HG02870 (cell line): ENCODE data around the gene CCL27.

Experiments used
- ATAC-seq: cut with Tn5 transposase; IDR thresholded peaks from one replicate; pipeline ENCODE4 v1.9.1; 2021; ENCODE audit warnings: mild to moderate bottlenecking, moderate library complexity; ENCODE audit not compliant: unreplicated experiment

Gene CCL27

GRCh38 chr9:34685591-34685990, 23.1 kb upstream of the CCL27 start:
- no peak for ATAC-seq

DNA sequence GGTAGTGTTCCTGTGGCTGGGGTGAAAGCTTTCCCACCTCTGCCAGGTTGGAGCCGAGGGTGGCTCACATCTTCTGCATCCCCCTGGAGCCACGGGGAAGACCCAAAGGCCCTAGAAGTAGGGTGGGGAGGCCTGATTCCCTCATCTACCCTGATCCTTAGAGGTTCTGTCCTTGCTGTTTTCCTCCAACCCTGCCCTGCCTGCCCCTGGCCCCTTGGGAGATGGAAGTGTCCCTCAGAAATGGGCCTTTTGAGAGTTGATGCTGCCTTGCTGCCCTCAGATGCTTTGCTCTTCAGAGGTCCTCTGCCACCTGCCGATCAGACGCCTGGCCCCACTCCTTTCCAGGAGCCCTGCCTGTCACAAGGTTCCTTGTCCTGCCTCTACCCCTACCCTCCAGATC, 22.4 kb upstream of the CCL27 start:
- no peak for ATAC-seq

- ATAC-seq = no peak
These were observed 21.7 kb upstream of the CCL27 start for GRCh38 chr9:34684145-34684544.

GRCh38 chr9:34675869-34676268, 13.4 kb upstream of the CCL27 start:
- ATAC-seq = no peak

DNA sequence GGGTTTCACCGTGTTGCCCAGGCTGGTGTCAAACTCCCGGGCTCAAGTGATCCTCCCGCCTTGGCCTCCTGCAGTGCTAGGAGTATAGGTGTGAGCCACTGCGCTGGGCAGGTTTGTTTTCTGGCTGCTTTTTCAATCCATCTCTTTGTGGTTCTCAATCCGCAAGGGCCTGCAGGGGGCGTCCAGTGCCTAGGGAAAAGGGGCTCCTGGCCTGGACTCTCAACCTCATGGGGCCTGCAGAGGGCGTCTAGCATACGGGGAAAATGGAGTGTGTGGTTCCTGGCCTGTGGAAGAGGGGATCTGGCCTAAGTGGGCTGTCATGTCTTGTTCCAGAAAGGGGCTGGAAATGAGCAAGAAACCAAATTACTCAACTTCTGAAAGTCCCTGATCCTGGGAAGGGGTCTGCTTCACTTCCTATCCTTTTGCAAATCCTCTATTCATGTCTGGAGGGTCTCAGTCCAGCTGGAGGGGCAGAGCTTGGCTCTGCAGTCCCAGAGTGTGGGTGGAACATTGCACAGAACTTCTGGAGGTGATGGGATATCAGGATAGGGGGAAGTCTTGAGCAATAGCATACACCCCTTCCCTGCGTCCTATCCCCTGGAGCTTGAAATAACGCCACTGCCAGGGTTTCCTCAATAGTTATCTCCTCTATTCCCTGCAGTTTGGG, 12.7 kb upstream of the CCL27 start:
- no peak for ATAC-seq

DNA sequence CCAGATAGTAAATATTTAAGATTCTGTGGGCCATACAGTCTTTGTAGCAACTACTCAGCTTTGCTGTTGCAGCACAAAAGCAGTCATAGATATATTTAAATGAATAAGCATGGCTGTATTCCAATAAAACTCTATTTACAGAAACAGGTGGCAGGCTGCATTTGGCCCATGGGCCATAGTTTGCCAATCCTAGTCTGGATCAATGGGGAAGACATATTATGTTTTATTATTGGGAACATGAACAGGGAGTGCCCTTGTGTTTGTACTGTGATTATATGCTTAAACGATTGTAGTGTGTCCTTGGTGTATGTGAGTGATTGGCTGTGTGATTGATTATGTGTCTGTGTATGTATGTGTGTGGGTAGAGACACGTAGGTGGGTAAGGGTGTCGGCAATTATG, 12.0 kb upstream of the CCL27 start:
- no peak for ATAC-seq

DNA sequence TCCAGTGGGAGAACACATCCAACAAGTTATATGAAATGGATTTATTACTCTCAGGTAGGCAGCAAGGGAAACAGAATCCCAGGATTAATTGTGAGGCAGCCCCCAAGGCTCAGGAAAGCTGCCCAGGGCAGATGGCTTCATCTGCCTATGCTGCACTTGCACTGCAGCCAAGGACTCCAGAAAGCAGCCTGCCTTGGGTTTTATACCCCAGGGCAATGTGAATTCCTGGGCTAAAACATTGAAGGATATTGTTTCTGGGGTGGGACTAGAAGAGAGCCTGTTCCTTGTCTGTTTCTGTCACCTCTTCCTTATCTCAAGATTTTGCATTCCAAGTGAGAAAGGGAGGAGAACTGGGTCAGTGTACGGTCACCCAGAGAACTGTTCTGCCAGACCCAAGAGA, 8.8 kb upstream of the CCL27 start:
- no peak for ATAC-seq

GRCh38 chr9:34669809-34670562, 7.5 kb upstream of the CCL27 start:
- ATAC-seq = no peak

DNA sequence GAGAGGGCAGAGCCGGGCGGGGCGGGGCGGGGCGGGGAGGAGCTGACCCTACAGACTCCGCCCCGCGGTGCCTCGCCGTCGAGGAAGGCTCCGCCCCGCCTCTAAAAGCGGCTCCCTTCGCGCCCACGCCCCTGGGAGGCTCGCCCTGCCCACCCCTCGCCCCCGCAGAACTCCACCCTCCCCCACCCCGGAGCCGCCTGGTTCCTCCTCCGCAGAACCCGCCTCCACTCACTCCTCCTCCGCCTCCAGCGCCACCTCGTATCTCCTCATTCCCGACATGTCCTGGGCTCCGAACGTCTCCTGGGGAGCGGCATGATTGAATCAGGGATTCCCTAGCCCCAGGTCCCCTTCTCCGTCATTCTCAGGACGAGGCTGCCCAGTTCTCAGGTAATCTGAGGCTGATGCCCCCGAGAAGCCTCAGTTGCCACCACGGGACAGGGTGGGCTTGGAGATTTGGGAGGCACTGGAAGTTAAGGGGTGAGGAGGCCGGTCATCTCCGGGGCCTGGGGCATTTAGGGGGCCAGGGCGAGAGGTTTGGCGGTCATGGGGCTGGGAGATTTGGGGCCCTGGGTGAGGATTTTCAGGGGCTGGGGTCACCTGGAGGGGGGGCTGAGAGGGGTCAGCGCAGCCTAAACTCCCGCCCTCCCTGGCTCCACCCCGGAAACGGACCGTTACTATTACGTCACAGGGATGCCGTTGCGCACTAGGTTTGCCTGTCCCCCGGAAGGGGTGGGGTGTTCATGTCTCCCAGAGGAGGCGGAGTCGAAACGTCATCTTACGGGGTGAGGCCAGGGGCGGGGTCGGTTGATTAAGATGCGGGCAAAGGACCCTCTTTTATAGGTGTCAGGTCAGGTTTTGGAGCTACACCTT, 3.2 kb upstream of the CCL27 start:
- ATAC-seq = peak; percentile 60

- ATAC-seq = no peak
These were observed 2.6 kb upstream of the CCL27 start for GRCh38 chr9:34665067-34665380.

DNA sequence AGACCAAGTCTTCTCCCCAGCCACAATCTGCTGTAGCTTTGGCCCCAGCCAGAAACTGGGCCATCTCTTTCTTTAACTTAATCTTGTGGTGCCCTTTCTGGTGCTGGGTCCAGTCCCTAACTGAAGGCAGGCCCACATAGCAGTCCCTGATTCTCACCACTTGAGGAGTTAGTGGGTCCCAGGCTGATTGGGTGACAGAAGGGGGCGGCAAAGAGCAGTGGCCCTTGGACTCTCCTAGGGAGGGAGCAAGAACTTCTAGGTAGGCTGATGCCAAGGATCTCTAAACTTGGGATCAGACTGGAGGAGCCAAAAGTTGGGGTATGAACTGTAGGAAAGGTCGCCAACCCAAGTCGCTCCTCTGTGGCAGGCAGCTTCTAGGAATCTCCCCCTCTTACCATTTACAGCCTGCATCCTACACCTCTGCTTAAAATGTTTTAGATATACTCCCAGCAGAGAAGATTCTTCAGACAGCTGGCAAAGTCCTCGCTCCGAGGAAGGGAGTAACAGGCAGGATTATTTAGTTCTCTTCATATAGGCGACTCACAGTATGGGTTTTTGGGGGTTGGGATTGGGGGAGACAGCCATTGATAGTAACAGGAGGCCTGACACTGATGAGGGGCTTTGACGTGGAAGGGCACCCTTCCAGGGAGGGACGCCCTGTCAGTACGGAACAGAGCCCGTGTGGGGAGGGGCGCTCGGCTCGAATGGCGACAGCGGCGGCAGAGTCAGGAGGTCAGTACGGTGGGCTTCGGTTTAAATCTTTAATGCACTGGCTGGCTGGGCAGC, 2.0 kb upstream of the CCL27 start:
- ATAC-seq = peak; percentile 44

DNA sequence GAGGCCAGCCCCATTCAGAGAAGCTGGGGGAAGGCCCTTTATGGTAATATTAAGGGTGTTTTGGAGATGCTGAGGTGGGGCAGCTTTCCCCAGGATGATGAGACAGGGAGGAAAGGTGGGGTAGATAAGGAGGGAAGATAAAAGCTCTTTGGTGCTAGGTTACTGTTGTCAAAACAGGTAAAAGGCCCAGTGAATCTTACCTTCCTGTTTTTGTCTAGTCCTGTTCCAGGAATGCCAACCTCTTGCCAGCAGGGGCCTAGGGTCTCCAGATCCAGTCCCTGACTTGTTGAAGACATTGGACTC, 797 bp upstream of the CCL27 start:
- ATAC-seq = no peak

- no peak for ATAC-seq
These were observed 2.7 kb downstream of the CCL27 start for GRCh38 chr9:34659592-34660253.

DNA sequence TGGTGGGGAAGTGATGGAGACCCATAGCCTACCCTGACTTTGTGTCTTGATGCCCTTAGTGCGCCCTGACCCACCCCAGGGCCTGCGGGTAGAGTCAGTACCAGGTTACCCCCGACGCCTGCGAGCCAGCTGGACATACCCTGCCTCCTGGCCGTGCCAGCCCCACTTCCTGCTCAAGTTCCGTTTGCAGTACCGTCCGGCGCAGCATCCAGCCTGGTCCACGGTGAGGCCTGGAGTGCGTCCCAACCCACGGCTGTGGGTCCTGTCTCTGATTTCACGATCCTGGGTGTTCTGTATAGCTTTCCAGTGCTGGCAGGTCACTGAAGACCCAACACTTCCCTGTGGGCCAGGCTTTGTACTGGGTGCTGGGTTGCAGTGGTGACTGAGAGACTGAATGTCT, 4.0 kb downstream of the CCL27 start:
- no peak for ATAC-seq

DNA sequence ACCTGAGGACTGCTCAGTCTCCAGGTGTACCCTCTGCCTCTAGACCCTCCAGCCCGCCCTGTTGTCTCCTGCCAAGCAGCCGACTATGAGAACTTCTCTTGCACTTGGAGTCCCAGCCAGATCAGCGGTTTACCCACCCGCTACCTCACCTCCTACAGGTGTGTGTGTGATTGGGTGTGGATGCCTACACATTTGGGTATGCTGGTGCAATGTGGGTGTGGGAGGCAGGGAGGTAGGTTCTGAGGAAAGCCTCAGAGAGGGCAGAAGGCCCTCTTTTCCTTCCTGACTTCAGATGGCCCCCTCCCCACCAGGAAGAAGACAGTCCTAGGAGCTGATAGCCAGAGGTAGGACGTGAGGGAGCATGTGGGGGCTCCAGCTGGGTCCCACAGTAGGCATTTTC, 5.5 kb downstream of the CCL27 start:
- no peak for ATAC-seq

DNA sequence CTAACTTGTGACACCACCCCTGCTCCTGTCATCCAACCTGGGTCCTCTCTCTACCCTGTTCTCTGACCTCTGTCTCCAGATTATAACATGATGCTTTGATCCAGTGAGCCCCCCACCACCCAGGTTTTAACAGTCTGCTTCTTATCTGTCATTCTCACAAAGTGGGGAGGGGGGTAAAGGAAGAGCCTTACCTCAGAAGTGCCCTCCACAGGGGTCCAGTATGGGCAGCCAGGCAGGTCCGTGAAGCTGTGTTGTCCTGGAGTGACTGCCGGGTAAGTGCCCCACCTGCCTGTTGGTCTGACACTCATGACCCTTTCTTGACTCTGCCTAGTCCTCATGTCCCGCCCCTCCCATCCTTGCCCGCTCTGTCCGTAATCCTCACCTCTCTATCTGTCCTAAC, 7.1 kb downstream of the CCL27 start:
- no peak for ATAC-seq

DNA sequence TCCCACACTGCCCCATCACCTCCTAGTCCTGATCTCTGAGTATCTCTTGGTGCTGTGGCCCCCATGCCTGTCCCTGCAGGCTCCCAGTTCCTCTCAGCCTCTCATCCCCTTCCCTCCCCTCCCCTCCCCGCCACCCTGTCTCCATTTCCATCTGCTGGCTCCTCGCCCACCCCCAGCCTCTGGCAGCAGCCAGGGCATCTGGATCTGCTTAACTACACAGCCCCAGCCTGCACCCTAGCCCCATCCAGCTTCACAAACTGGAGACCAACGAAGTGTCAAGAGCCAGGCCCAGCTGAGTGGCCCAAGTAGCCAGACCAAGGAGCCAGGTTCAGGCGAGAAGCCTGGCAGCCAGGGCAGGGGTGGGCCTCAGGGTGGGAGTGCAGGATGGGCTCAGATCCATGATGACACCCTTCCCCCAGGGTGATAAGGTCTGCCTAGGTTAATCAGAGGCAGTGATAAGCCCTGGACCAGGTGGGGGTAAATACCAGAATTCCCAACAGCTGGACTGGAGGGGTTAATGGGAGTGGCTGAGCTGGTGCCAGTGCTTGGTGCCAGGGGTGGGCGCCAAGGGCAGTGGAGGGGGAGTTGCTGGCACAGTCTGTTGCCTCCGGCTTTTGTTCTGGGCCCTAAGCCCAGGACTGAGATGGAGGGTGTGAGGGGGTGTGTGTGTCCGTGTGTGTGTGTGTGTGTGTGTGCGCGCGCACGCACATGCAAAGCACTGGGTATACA, 8.0 kb downstream of the CCL27 start:
- no peak for ATAC-seq

- no peak for ATAC-seq
These were observed 9.0 kb downstream of the CCL27 start for GRCh38 chr9:34653151-34654072.

DNA sequence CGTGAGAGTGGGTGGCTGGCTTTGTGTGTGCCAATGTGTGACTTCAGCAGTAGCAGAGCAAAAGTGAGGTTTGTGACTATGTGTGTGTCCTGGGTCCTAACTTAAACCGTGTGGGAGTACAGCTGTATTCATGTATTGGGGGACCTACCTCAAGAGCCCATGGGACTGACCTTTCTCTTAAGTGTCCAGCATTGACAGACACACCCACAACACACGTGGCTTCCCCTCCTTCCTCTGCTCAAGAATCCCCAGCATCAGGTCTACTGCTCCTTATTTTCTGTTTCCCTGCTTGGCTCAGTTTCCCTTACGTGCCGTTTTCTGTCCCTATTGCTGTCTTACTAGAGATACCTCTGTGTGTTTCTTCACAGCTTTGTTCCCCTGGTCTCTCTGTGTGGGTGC, 9.9 kb downstream of the CCL27 start:
- no peak for ATAC-seq
